Left kidney (tissue), 1 donor: ENCODE results near the gene SNRNP70. TPM values are rescaled to one million over a fixed set of nuclear protein-coding genes. Genes with fewer than 3 reads are reported as not detected.

Experiments
- polyA plus RNA-seq: library from polyadenylated mRNA; unstranded; fragments of 120-200 nt; gene quantifications from one replicate; pipeline ENCODE4 v1.2.1, GENCODE V29; 2013; ENCODE audit not compliant: insufficient read length

SNRNP70 gene
- polyA plus RNA-seq, 1 donor = 354 TPM

Other genes starting within 250 kb of the SNRNP70 start
- gene HSD17B14, start 249.0 kb upstream of the SNRNP70 start, polyA plus RNA-seq = 27.4 TPM
- 23.1 TPM for gene PLEKHA4, start 216.8 kb upstream of the SNRNP70 start, polyA plus RNA-seq
- gene PPP1R15A, start 213.0 kb upstream of the SNRNP70 start, polyA plus RNA-seq = 33.8 TPM
- gene TULP2, start 186.7 kb upstream of the SNRNP70 start, polyA plus RNA-seq = 1.6 TPM
- gene NUCB1, start 185.1 kb upstream of the SNRNP70 start, polyA plus RNA-seq = 238 TPM
- 4.6 TPM for gene DHDH, start 151.8 kb upstream of the SNRNP70 start, polyA plus RNA-seq
- 64.5 TPM for gene BAX, start 130.6 kb upstream of the SNRNP70 start, polyA plus RNA-seq
- gene FTL, start 120.1 kb upstream of the SNRNP70 start, polyA plus RNA-seq = 2,202 TPM
- gene GYS1, start 92.1 kb upstream of the SNRNP70 start, polyA plus RNA-seq = 52.2 TPM
- 80.2 TPM for gene RUVBL2, start 91.6 kb upstream of the SNRNP70 start, polyA plus RNA-seq
- gene LHB, start 68.4 kb upstream of the SNRNP70 start, polyA plus RNA-seq = 0.38 TPM
- not detected for gene CGB3, start 61.1 kb upstream of the SNRNP70 start, polyA plus RNA-seq
- gene CGB2, start 53.6 kb upstream of the SNRNP70 start, polyA plus RNA-seq = not detected
- gene CGB1, start 48.6 kb upstream of the SNRNP70 start, polyA plus RNA-seq = not detected
- gene CGB5, start 41.6 kb upstream of the SNRNP70 start, polyA plus RNA-seq = not detected
- not detected for gene CGB8, start 36.3 kb upstream of the SNRNP70 start, polyA plus RNA-seq
- gene CGB7, start 27.7 kb upstream of the SNRNP70 start, polyA plus RNA-seq = 0.78 TPM
- gene NTF4, start 20.6 kb upstream of the SNRNP70 start, polyA plus RNA-seq = 3.1 TPM
- 0.08 TPM for gene KCNA7, start 12.8 kb upstream of the SNRNP70 start, polyA plus RNA-seq
- gene LIN7B, start 28.9 kb downstream of the SNRNP70 start, polyA plus RNA-seq = 5.6 TPM
- 0.20 TPM for gene C19orf73, start 33.7 kb downstream of the SNRNP70 start, polyA plus RNA-seq
- gene PPFIA3, start 34.1 kb downstream of the SNRNP70 start, polyA plus RNA-seq = 3.9 TPM
- 22.9 TPM for gene HRC, start 69.9 kb downstream of the SNRNP70 start, polyA plus RNA-seq
- gene TRPM4, start 72.3 kb downstream of the SNRNP70 start, polyA plus RNA-seq = 29.4 TPM
- 5.3 TPM for gene SLC6A16, start 239.7 kb downstream of the SNRNP70 start, polyA plus RNA-seq
- gene CD37, start 250.0 kb downstream of the SNRNP70 start, polyA plus RNA-seq = 53.3 TPM